ENCODE results near the gene ZNF609. TPM values are rescaled to one million over a fixed set of nuclear protein-coding genes. Genes with fewer than 3 reads are reported as not detected.
"Not testable (repeated sequence)": the region's sequence is repeated elsewhere in the genome, so short reads cannot be mapped to it uniquely, and the experiment has no call there.

Gene ZNF609
- total RNA-seq, 2 donors from 2014 or later = 13.4 to 23.7 TPM

DNA sequence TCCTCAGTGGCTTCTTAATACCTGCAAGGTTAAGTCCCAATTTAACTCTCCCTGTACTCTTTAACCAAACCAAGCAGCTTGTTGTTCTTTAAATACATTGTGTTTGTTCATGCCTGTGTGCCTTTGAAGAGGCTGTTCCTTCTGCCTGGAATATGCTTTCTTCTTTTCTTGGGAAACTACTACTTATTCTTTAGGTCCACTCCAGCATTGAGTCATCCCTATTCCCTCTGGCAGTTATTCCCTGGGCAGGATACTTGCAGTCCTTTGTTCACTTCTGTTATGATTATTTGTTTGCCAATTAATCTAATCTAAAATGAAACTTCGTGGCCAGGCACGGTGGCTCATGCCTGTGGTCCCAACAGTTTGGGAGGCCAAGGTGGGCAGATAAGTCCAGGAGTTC, 139.3 kb downstream of the ZNF609 start:
- Histone ChIP-seq H3K36me3 (no peaks in the 10 kb centered on the region), H3K27me3 (no peaks in the 10 kb centered on the region), H3K4me3 (no peak overlapping the region), H3K9me3 (no peaks in the 10 kb centered on the region), H3K4me1 (peaks cover 0 to 21% of the 10 kb centered on the region in 2 donors), H3K27ac (no peak overlapping the region)
- TF ChIP-seq, protein P1, sequence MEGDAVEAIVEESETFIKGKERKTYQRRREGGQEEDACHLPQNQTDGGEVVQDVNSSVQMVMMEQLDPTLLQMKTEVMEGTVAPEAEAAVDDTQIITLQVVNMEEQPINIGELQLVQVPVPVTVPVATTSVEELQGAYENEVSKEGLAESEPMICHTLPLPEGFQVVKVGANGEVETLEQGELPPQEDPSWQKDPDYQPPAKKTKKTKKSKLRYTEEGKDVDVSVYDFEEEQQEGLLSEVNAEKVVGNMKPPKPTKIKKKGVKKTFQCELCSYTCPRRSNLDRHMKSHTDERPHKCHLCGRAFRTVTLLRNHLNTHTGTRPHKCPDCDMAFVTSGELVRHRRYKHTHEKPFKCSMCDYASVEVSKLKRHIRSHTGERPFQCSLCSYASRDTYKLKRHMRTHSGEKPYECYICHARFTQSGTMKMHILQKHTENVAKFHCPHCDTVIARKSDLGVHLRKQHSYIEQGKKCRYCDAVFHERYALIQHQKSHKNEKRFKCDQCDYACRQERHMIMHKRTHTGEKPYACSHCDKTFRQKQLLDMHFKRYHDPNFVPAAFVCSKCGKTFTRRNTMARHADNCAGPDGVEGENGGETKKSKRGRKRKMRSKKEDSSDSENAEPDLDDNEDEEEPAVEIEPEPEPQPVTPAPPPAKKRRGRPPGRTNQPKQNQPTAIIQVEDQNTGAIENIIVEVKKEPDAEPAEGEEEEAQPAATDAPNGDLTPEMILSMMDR (IDR thresholded peaks at IDR 0.05) = no peak
- DNase-seq (ENCODE audit: low spot score) = no peak

DNA sequence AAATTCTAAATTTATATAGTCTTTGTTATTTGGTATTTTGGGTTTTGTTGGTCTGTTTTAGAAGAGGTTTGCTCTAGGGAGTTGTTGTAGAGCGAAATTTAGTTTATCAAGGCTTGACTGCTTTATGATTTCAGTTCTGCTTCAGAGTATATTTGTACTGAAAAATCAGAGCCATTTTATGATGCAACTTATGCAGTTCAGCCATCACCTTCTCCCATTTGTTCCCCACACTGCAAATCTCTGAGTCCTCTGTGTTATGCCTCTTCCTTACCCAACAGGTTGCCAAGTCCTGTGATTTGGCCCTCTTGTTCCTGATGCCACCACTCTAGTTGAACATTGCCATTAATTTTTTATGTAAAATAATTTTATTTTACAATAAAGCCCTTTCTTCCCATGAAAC, 140.4 kb downstream of the ZNF609 start:
- no peak overlapping the region for H3K27ac ChIP-seq
- no peaks in the 10 kb centered on the region for H3K9me3 ChIP-seq
- H3K27me3 ChIP-seq = no peaks in the 10 kb centered on the region
- H3K36me3 ChIP-seq = no peaks in the 10 kb centered on the region
- peaks cover 0 to 21% of the 10 kb centered on the region in 2 donors for H3K4me1 ChIP-seq
- TF ChIP-seq, protein P1 (IDR thresholded peaks at IDR 0.05) = no peak
- no peak for DNase-seq (ENCODE audit: low spot score)
- H3K4me3 ChIP-seq = no peak overlapping the region

DNA sequence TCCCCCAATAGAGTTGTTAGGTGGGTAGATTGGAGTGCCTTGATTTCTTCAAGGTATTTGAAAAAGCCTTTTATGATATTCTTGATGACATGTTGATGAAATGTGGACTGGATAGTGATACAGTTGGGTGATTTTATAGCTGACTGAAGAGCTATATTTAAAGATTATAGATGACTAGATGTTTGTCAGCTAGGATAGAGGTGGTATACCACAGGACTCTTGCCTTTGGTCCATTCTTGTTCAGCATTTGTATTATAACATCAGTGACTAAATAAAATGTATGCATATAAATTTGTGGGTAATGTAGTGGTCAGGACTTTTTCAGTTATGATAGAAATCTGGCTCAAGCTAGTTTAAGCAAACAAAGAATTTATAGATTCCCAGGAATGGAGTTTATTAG, 143.9 kb downstream of the ZNF609 start:
- Histone ChIP-seq H3K4me3 (no peak overlapping the region), H3K27ac (no peak overlapping the region), H3K36me3 (no peaks in the 10 kb centered on the region), H3K4me1 (no peaks in the 10 kb centered on the region), H3K27me3 (no peaks in the 10 kb centered on the region), H3K9me3 (no peaks in the 10 kb centered on the region)
- TF ChIP-seq, protein P1 (IDR thresholded peaks at IDR 0.05) = no peak
- no peak for DNase-seq (ENCODE audit: low spot score)

DNA sequence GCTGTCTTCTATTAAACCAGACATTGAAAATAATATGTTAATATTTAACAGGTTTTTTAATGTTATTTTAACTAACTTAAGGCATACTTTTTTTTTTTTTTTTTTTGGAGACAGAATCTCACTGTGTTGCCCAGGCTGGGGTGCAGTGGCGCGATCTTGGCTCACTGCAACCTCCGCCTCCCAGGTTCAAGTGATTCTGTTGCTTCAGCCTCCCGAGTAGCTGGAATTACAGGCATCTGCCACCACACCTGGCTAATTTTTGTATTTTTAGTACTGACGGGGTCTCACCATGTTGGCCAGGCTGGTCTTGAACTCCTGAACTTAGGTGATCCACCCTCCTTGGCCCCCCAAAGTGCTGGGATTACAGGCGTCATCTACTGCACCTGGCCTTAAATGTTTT, 147.0 kb downstream of the ZNF609 start:
- not testable (repeated sequence) for H3K4me3 ChIP-seq; H3K36me3 ChIP-seq; H3K27me3 ChIP-seq; H3K4me1 ChIP-seq; DNase-seq (ENCODE audit: low spot score); H3K27ac ChIP-seq; H3K9me3 ChIP-seq

DNA sequence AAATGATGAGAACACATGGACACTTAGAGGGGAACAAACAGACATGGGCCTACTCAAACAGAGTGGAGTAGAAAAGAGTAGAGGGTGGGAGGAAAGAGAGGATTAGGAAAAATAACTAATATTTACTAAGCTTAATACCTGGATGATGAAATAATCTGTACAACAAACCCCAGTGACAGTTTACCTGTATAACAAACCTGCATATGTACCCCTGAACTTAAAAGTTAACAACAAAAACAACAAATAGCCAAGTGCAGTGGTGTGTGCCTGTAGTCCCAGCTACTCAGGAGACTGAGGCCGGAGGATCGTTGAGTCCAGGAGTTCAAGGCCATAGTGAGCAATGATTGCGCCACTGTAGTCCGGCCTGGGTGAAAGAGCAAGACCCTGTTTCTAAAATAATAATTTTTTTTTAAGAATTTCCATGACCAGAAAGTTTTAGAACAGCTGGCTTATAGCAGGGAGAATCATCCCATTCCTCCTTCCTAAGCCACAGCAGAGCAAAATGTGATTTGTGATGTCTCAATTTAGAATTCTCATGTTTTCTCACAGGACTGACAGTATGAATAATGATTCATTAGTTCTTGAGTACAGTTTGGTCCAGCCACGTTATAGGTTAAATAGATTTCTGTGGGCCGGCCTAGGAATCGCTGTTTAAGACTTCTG, 150.0 kb downstream of the ZNF609 start:
- Histone ChIP-seq H3K4me1 (no peaks in the 10 kb centered on the region), H3K27me3 (no peaks in the 10 kb centered on the region), H3K27ac (no peak overlapping the region), H3K36me3 (no peaks in the 10 kb centered on the region), H3K9me3 (no peaks in the 10 kb centered on the region), H3K4me3 (no peak overlapping the region)
- TF ChIP-seq, protein P1 (IDR thresholded peaks at IDR 0.05) = no peak
- no peak for DNase-seq (ENCODE audit: low spot score)

DNA sequence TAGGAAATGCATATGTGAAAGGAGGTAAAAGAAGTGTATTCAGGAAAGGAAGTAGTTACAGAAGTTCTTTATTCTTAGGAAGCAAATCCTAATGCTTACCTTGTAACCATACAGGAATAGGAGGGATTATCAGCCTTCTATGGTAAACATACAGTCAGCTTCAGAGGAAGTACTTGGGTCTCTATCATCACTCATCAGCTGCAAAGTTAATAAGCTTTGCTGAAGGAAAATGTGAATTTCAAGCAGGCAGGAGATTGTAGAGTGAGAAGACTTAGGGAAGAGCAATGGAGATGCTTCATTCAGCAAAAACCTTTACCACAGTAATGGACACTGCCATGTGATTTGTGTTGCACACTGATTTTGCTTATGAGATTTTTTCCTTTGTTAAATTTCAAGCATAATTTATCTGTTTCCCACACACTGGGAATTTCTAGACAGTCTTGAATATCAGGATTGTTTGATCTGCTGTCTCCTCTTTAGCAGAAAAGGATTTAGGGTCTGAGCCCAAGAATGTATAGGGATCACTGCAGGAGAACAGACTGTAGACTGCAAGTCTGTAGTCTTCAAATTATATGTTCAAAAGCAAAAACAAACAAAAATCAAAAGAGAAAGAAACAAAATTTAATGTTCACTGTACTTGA, 150.8 kb downstream of the ZNF609 start:
- no peaks in the 10 kb centered on the region for H3K27me3 ChIP-seq
- TF ChIP-seq, protein P1 (IDR thresholded peaks at IDR 0.05) = no peak

More for the DNA sequence above, 150.8 kb downstream of the ZNF609 start:
- Histone ChIP-seq H3K36me3 (no peaks in the 10 kb centered on the region), H3K9me3 (no peaks in the 10 kb centered on the region), H3K4me1 (no peaks in the 10 kb centered on the region), H3K4me3 (no peak overlapping the region), H3K27ac (no peak overlapping the region)
- DNase-seq (ENCODE audit: low spot score) = no peak
